IMR-90 (cell line): ENCODE measurements around the gene MROH7. TPM values are rescaled to one million over a fixed set of nuclear protein-coding genes. Genes with fewer than 3 reads are reported as not detected.

Source experiments
- ATAC-seq: fragments of 200-7000 bp; cut with Tn5 transposase; 2 replicates; pipeline ENCODE4 v1.9.1; 2020; ENCODE audit warnings: low read depth, mild to moderate bottlenecking, moderate library complexity
- BruUV-seq: library from RNA; stranded (reverse); fragments of 400-500 nt; replicated peaks from 2 replicates; lab custom pipeline; 2021; lab: Mats Ljungman, UMichigan
- CTCF ChIA-PET: fragments of 300-600 bp; formaldehyde crosslinking; extraction: SDS; loops from one replicate; lab custom pipeline; 2021; ENCODE audit warnings: antibody characterized with exemption; lab: Yijun Ruan, JAX
- POLR2A ChIA-PET: fragments of 300-600 bp; sonication (Branson Sonifier 250); formaldehyde crosslinking; loops from one replicate; lab custom pipeline; 2022; ENCODE audit warnings: antibody characterized with exemption; ENCODE audit not compliant: unreplicated experiment; lab: Charles Lee
- DNase-seq: peaks from one replicate; pipeline ENCODE4 v3.0.0; 2013
- H2AFZ ChIP-seq: replicated peaks from 2 replicates; pipeline ENCODE3; 2013; ENCODE audit warnings: low read length, mild to moderate bottlenecking; ENCODE audit not compliant: poor library complexity
- H2AK5ac ChIP-seq: 2 replicates; pipeline ENCODE4 v1.6.1; 2013; ENCODE audit warnings: low read depth, low read length, inconsistent platforms
- H2AK9ac ChIP-seq: replicated peaks from 2 replicates; pipeline ENCODE3; 2013; ENCODE audit warnings: mild to moderate bottlenecking, low read depth, low read length, moderate library complexity; ENCODE audit not compliant: poor library complexity
- H2BK120ac ChIP-seq: 2 replicates; pipeline ENCODE4 v1.6.1; 2013; ENCODE audit warnings: low read depth, low read length, inconsistent platforms
- H2BK15ac ChIP-seq: 3 replicates; pipeline ENCODE4 v1.6.1; 2013; ENCODE audit warnings: low read depth, low read length, inconsistent platforms
- H2BK20ac ChIP-seq: 2 replicates; pipeline ENCODE4 v1.6.1; 2013; ENCODE audit warnings: low read depth, mild to moderate bottlenecking, inconsistent platforms, low read length, moderate library complexity
- H2BK5ac ChIP-seq: 2 replicates; pipeline ENCODE4 v1.6.1; 2013; ENCODE audit warnings: mild to moderate bottlenecking, low read depth, low read length, inconsistent platforms; ENCODE audit not compliant: poor library complexity, severe bottlenecking
- H3K14ac ChIP-seq: replicated peaks from 2 replicates; pipeline ENCODE4 v1.6.1; 2013; ENCODE audit warnings: low read depth, low read length, inconsistent platforms
- H3K18ac ChIP-seq: 2 replicates; pipeline ENCODE4 v1.6.1; 2013; ENCODE audit warnings: low read depth, low read length, control low read depth
- H3K23ac ChIP-seq: 2 replicates; pipeline ENCODE4 v1.6.1; 2013; ENCODE audit warnings: low read depth, low read length, inconsistent platforms
- H3K27ac ChIP-seq: 2 replicates; pipeline ENCODE4 v1.5.1; 2013; ENCODE audit warnings: mild to moderate bottlenecking, control low read depth, low read length; ENCODE audit not compliant: insufficient read depth
- H3K27me3 ChIP-seq: 2 replicates; pipeline ENCODE4 v1.6.1; 2013; ENCODE audit warnings: low read length; ENCODE audit not compliant: control insufficient read depth, insufficient read depth
- H3K36me3 ChIP-seq: 2 replicates; pipeline ENCODE4 v1.6.1; 2013; ENCODE audit warnings: low read length, mixed read lengths; ENCODE audit not compliant: control insufficient read depth, insufficient read depth
- H3K4ac ChIP-seq: 2 replicates; pipeline ENCODE4 v1.6.1; 2013; ENCODE audit warnings: low read depth, low read length, inconsistent platforms
- H3K4me1 ChIP-seq: 2 replicates; pipeline ENCODE4 v1.6.1; 2013; ENCODE audit warnings: low read length, mixed read lengths; ENCODE audit not compliant: control insufficient read depth, insufficient read depth
- H3K4me2 ChIP-seq: 2 replicates; pipeline ENCODE4 v1.6.1; 2013; ENCODE audit warnings: low read depth, mild to moderate bottlenecking, control low read depth, low read length, moderate library complexity
- H3K4me3 ChIP-seq: 2 replicates; pipeline ENCODE4 v1.5.1; 2013; ENCODE audit warnings: low read depth, mild to moderate bottlenecking, control low read depth, low read length, moderate library complexity; ENCODE audit not compliant: insufficient read depth
- H3K56ac ChIP-seq: 2 replicates; pipeline ENCODE4 v1.6.1; 2013; ENCODE audit warnings: low read length, inconsistent platforms; ENCODE audit not compliant: insufficient read depth; ENCODE audit errors: extremely low read depth
- H3K79me1 ChIP-seq, 2 experiments: 2 replicates each; pipeline ENCODE4 v1.6.1; 2013; ENCODE audit warnings: low read length in 2 of 2, inconsistent platforms in 1 of 2, low read depth in 1 of 2
- H3K9ac ChIP-seq: 2 replicates; pipeline ENCODE4 v1.6.1; 2013; ENCODE audit warnings: low read depth, low read length, control low read depth
- H3K9me1 ChIP-seq: 2 replicates; pipeline ENCODE4 v1.6.1; 2013; ENCODE audit warnings: low read length, inconsistent platforms; ENCODE audit not compliant: insufficient read depth
- H3K9me3 ChIP-seq: 2 replicates; pipeline ENCODE4 v1.6.1; 2013; ENCODE audit warnings: low read length; ENCODE audit not compliant: control insufficient read depth, insufficient read depth
- H4K20me1 ChIP-seq: 2 replicates; pipeline ENCODE4 v1.6.1; 2013; ENCODE audit warnings: low read length, inconsistent platforms; ENCODE audit not compliant: insufficient read depth
- H4K5ac ChIP-seq: 2 replicates; pipeline ENCODE4 v1.6.1; 2013; ENCODE audit warnings: mild to moderate bottlenecking, low read depth, low read length, control low read depth
- H4K8ac ChIP-seq, 2 experiments: 2 replicates each; pipeline ENCODE4 v1.6.1; 2013; ENCODE audit warnings: low read depth in 2 of 2, low read length in 2 of 2, control low read depth in 1 of 2, inconsistent platforms in 1 of 2
- H4K91ac ChIP-seq: 2 replicates; pipeline ENCODE4 v1.6.1; 2013; ENCODE audit warnings: low read depth, low read length, inconsistent platforms; ENCODE audit not compliant: insufficient read depth
- BHLHE40 ChIP-seq: fragments of 150-350 bp; IDR thresholded peaks from 2 replicates; pipeline ENCODE4 v1.6.1; 2016; ENCODE audit warnings: mild to moderate bottlenecking, low read depth, low read length
- CEBPB ChIP-seq: IDR thresholded peaks from 2 replicates; pipeline ENCODE4 v1.6.1; 2012; ENCODE audit warnings: low read depth, low read length, improper control_type of control experiment
- CHD1 ChIP-seq: IDR thresholded peaks from 2 replicates; pipeline ENCODE4 v1.6.1; 2012; ENCODE audit warnings: low read depth, low read length, improper control_type of control experiment
- CTCF ChIP-seq: conservative IDR thresholded peaks from 2 replicates; pipeline ENCODE4 v1.5.1; 2012; ENCODE audit warnings: mild to moderate bottlenecking, low read depth, low read length, improper control_type of control experiment
- ELK1 ChIP-seq: fragments of 150-350 bp; IDR thresholded peaks from 2 replicates; pipeline ENCODE4 v1.6.1; 2016; ENCODE audit warnings: low read depth, mild to moderate bottlenecking, low read length, moderate library complexity, borderline replicate concordance
- FOS ChIP-seq: fragments of 150-350 bp; IDR thresholded peaks from 2 replicates; pipeline ENCODE4 v1.6.1; 2016; ENCODE audit warnings: low read depth, low read length
- MAFK ChIP-seq: IDR thresholded peaks from 2 replicates; pipeline ENCODE4 v1.6.1; 2012; ENCODE audit warnings: low read depth, low read length, improper control_type of control experiment
- MAZ ChIP-seq: IDR thresholded peaks from 2 replicates; pipeline ENCODE4 v1.6.1; 2012; ENCODE audit warnings: low read depth, mild to moderate bottlenecking, low read length, improper control_type of control experiment, moderate library complexity, borderline replicate concordance
- MXI1 ChIP-seq: IDR thresholded peaks from 2 replicates; pipeline ENCODE4 v1.6.1; 2012; ENCODE audit warnings: low read depth, mild to moderate bottlenecking, low read length, moderate library complexity, borderline replicate concordance
- NFE2L2 ChIP-seq: fragments of 150-350 bp; IDR thresholded peaks from 2 replicates; pipeline ENCODE4 v1.6.1; 2016; ENCODE audit warnings: low read depth, mild to moderate bottlenecking, low read length
- POLR2A ChIP-seq: IDR thresholded peaks from 2 replicates; pipeline ENCODE4 v1.6.1; 2012; ENCODE audit warnings: mild to moderate bottlenecking, low read depth, low read length
- RAD21 ChIP-seq: IDR thresholded peaks from 2 replicates; pipeline ENCODE4 v1.6.1; 2012; ENCODE audit warnings: low read length, improper control_type of control experiment
- RCOR1 ChIP-seq: IDR thresholded peaks from 2 replicates; pipeline ENCODE4 v1.6.1; 2012; ENCODE audit warnings: mild to moderate bottlenecking, low read length, improper control_type of control experiment; ENCODE audit not compliant: insufficient replicate concordance
- RFX5 ChIP-seq: IDR thresholded peaks from 2 replicates; pipeline ENCODE4 v1.8.0; 2012; ENCODE audit warnings: low read depth, mild to moderate bottlenecking, low read length, moderate library complexity
- SMC3 ChIP-seq: fragments of 150-350 bp; IDR thresholded peaks from 2 replicates; pipeline ENCODE4 v1.6.1; 2016; ENCODE audit warnings: low read depth, mild to moderate bottlenecking, antibody characterized with exemption, low read length, moderate library complexity
- USF2 ChIP-seq: fragments of 150-350 bp; IDR thresholded peaks from 2 replicates; pipeline ENCODE4 v1.6.1; 2017; ENCODE audit warnings: mild to moderate bottlenecking, antibody characterized with exemption, low read length, low read depth
- WGBS, 2 experiments: methylation state at CpG; one replicate each; pipeline versions ENCODE4 v1.1.5 to v1.1.7; 2013; ENCODE audit warnings: missing lambda C conversion rate in 2 of 2; ENCODE audit not compliant: insufficient read length in 1 of 2; ENCODE audit errors: extremely low coverage in 2 of 2; 5-methylcytosine and 5-hydroxymethylcytosine counted together
- dilution Hi-C: fragments of 300-500 bp; cut with HindIII; formaldehyde crosslinking; loops from one replicate; pipeline ENCODE4 v1.14.3; 2018; ENCODE audit warnings: low sequenced_read_pairs; ENCODE audit not compliant: unreplicated experiment
- in situ Hi-C: fragments of 300-500 bp; cut with MboI; formaldehyde crosslinking; loops from 3 replicates; pipeline ENCODE4 v1.14.3; 2019; ENCODE audit warnings: low sequenced_read_pairs, inconsistent platforms, mixed read lengths
- intact Hi-C: fragments of 100-400 bp; cut with micrococcal nuclease; formaldehyde crosslinking; loops from 2 replicates; pipeline ENCODE4 v1.10.0; 2022
- polyA plus RNA-seq, 3 experiments: library from polyadenylated mRNA; depleted of rRNA; stranded (reverse); fragments of >200 nt; gene quantifications; 2 replicates each; pipeline ENCODE4 v1.2.3, GENCODE V29; 2012; ENCODE audit warnings: low replicate concordance in 1 of 3
- total RNA-seq: library from RNA; depleted of rRNA; stranded (reverse); fragments of >200 nt; gene quantifications from 2 replicates; pipeline ENCODE4 v1.2.3, GENCODE V29; 2012

MROH7 gene
- total and polyA plus RNA-seq, 2 of the 4 experiments (the other 2 are of a cell fraction): not detected

- no peak overlapping the region for H2AK5ac ChIP-seq
- no peak for ATAC-seq
- WGBS, 2 experiments: 80% methylated on average over 1 of the region's 3 CpGs; no CpG with 5 or more reads in 1 of the 2 experiments
- no peak overlapping the region for H3K9ac ChIP-seq
- in situ Hi-C loops: no loop called here
- no peaks in the 10 kb centered on the region for H3K4me1 ChIP-seq
- no peak overlapping the region for H2BK120ac ChIP-seq
- POLR2A ChIA-PET: no interaction called here
- no peak overlapping the region for H2AK9ac ChIP-seq
- no peak overlapping the region for H3K4me2 ChIP-seq
- H3K56ac ChIP-seq: no peak overlapping the region
- no peak overlapping the region for H2BK15ac ChIP-seq
- H3K18ac ChIP-seq: no peak overlapping the region
- no peak overlapping the region for H3K23ac ChIP-seq
- H3K36me3 ChIP-seq: no peaks in the 10 kb centered on the region
- H3K4ac ChIP-seq: no peak overlapping the region
- intact Hi-C loops: no loop called here
- no peak overlapping the region for H3K27ac ChIP-seq
- H4K5ac ChIP-seq: no peak overlapping the region
- H2BK5ac ChIP-seq: no peak overlapping the region
- no peaks in the 10 kb centered on the region for H3K79me1 ChIP-seq
- CTCF ChIA-PET: no interaction called here
- H4K91ac ChIP-seq: no peak overlapping the region
- dilution Hi-C loops: no loop called here
- no peak overlapping the region for H4K8ac ChIP-seq
- DNase-seq: no peak
- H3K9me3 ChIP-seq: no peaks in the 10 kb centered on the region
- no peak overlapping the region for H2BK20ac ChIP-seq
- no peak overlapping the region for H3K14ac ChIP-seq
- no peaks in the 10 kb centered on the region for H3K27me3 ChIP-seq
- 0 out of 2 replicates have a peak, but pooled peaks cover 3% of the 10 kb centered on the region for H3K9me1 ChIP-seq
- H4K20me1 ChIP-seq: no peaks in the 10 kb centered on the region
- no peak for TF ChIP-seq RAD21
- TF ChIP-seq MXI1: no peak
- no peak for TF ChIP-seq ELK1
- TF ChIP-seq MAFK: no peak
- no peak for TF ChIP-seq SMC3
- TF ChIP-seq POLR2A: no peak
- TF ChIP-seq NFE2L2: no peak
- TF ChIP-seq CEBPB: no peak
- no peak for TF ChIP-seq USF2
- no peak for TF ChIP-seq CTCF
- no peak for TF ChIP-seq BHLHE40
- no peak for TF ChIP-seq RCOR1
- no peak for TF ChIP-seq MAZ
- TF ChIP-seq CHD1: no peak
- no peak for TF ChIP-seq FOS
- no peak for TF ChIP-seq RFX5
- no peak overlapping the region for H3K4me3 ChIP-seq
- BruUV-seq: no TSS peak
- H2AFZ ChIP-seq: no peak overlapping the region
Observed at GRCh38 chr1:54596756-54597155, 44.8 kb upstream of the MROH7 start.
